NT2/D1 (cell line): Measurements from ENCODE around the gene ACAA2.

Experiments
- SUZ12 ChIP-seq: IDR thresholded peaks from 2 replicates; pipeline ENCODE4 v1.6.1; 2011; ENCODE audit not compliant: insufficient read length, insufficient read depth; ENCODE audit errors: extremely low read depth
- YY1 ChIP-seq: IDR thresholded peaks from 2 replicates; pipeline ENCODE4 v1.6.1; 2011; ENCODE audit not compliant: insufficient read length, insufficient read depth
- ZNF274 ChIP-seq: IDR thresholded peaks from 2 replicates; pipeline ENCODE4 v1.6.1; 2011; ENCODE audit warnings: mild to moderate bottlenecking, low read depth, low read length

- TF ChIP-seq YY1: no peak
- TF ChIP-seq ZNF274: no peak
- TF ChIP-seq SUZ12: no peak
These were observed at the start of gene ACAA2 for GRCh38 chr18:49813319-49814146.
